ENCODE measurements around the gene ALOX5.

GRCh38 chr10:45454859-45455258, 80.8 kb downstream of the ALOX5 start:
- TF ChIP-seq NR2C2 (CRISPR knock-in tag; IDR thresholded peaks at IDR 0.05) (no peak), CTCF (IDR thresholded peaks at IDR 0.05) (no peak), ESRRA (CRISPR knock-in tag; IDR thresholded peaks at IDR 0.05; ENCODE audit: borderline replicate concordance) (no peak), ZMAT4 (CRISPR knock-in tag; IDR thresholded peaks at IDR 0.05) (no peak), USF2 (CRISPR knock-in tag; IDR thresholded peaks at IDR 0.05) (no peak), ATF2 (CRISPR knock-in tag; IDR thresholded peaks at IDR 0.05; ENCODE audit: borderline replicate concordance, low read depth) (no peak), ARID4B (CRISPR knock-in tag; IDR thresholded peaks at IDR 0.05; ENCODE audit: borderline replicate concordance) (no peak), MYBL2 (CRISPR knock-in tag; IDR thresholded peaks at IDR 0.05) (no peak), ZNF512 (CRISPR knock-in tag; IDR thresholded peaks at IDR 0.05; ENCODE audit: borderline replicate concordance) (no peak), SMAD3 (CRISPR knock-in tag; IDR thresholded peaks at IDR 0.05; ENCODE audit: borderline replicate concordance) (no peak), MAX (CRISPR knock-in tag; IDR thresholded peaks at IDR 0.05) (no peak)
- TF ChIP-seq, protein P1, sequence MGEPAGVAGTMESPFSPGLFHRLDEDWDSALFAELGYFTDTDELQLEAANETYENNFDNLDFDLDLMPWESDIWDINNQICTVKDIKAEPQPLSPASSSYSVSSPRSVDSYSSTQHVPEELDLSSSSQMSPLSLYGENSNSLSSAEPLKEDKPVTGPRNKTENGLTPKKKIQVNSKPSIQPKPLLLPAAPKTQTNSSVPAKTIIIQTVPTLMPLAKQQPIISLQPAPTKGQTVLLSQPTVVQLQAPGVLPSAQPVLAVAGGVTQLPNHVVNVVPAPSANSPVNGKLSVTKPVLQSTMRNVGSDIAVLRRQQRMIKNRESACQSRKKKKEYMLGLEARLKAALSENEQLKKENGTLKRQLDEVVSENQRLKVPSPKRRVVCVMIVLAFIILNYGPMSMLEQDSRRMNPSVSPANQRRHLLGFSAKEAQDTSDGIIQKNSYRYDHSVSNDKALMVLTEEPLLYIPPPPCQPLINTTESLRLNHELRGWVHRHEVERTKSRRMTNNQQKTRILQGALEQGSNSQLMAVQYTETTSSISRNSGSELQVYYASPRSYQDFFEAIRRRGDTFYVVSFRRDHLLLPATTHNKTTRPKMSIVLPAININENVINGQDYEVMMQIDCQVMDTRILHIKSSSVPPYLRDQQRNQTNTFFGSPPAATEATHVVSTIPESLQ (CRISPR knock-in tag; IDR thresholded peaks at IDR 0.05) = no peak
- TF ChIP-seq, protein P2, sequence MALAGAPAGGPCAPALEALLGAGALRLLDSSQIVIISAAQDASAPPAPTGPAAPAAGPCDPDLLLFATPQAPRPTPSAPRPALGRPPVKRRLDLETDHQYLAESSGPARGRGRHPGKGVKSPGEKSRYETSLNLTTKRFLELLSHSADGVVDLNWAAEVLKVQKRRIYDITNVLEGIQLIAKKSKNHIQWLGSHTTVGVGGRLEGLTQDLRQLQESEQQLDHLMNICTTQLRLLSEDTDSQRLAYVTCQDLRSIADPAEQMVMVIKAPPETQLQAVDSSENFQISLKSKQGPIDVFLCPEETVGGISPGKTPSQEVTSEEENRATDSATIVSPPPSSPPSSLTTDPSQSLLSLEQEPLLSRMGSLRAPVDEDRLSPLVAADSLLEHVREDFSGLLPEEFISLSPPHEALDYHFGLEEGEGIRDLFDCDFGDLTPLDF (CRISPR knock-in tag; IDR thresholded peaks at IDR 0.05) = no peak

All from WTC11 (cell line).